Measurements from ENCODE around the gene RFC1.
"Not testable (repeated sequence)": the region's sequence is repeated elsewhere in the genome, so short reads cannot be mapped to it uniquely, and the experiment has no call there.

RFC1 gene

DNA sequence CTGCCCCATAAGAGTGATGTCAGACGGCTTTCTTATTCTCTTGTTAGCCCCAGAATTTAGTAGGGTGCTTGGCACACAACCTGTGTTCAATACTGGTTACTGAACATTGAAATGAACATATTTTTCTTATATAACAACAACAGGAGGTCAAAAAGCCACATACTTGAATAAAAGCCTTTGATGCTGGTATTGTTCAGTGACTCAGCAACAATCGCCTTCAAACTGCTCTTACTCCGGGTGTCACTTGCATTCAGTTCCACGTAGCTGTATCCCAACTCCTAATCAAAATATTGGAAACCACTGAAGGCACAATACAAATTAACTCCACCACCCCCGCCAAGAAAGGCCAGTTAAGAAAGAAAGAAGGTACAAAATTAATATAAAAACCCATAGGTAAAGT, 61.5 kb downstream of the RFC1 start:
- DNase-seq: no peak

DNA sequence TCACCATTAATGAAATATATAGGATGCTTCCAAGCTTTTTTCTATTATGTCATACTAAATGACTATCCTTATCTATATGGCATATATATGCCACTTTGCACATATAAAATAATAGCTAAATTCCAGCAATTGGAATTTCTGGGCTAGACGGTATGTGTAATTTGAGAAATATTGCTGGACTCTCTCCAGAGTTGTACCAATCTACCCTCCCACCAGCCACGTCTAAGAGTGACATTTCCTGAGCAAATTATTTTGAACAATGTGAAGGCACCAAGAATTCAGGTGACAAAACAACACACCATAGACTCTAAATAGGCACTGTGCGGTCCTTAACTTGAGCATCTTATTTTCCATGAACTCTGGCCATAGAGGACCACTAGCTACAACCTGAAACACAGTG, 62.3 kb downstream of the RFC1 start:
- DNase-seq: no peak

DNA sequence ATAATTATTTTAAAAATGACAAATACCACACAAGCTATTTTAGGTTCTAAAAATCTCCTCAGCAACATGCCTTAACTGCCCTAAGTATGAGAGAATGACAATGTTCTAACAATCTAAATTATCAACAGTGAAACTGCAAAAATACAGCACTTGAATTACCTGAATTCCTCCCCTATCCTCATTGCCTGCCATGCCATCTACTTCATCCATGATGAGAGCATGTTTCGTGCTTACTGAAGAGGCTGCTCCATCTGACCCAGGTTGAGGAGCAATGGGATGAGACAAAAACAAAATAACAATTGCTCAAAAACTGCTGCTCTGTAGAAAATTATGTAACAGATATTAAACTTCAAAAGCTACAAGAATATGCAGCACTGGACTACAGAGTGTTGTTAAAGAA, 63.3 kb downstream of the RFC1 start:
- DNase-seq: no peak

DNA sequence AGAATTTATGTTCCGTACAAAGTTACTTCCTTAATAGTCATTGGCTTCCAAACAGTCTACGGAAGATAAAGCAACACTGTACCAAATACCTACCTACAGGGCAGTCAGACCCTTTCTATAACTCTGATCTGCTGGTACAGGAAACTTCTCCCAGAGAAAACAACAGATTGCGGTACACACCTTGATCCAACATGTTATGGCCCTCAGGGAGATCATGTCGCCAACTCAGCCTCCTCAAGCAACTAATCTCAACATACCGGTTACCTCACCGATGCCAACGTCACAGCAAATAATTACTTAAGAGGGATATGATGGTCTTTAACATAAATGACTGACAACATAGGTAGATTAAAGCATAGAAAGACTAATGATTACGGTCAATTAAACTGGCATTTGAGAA, 70.4 kb downstream of the RFC1 start:
- DNase-seq: no peak

DNA sequence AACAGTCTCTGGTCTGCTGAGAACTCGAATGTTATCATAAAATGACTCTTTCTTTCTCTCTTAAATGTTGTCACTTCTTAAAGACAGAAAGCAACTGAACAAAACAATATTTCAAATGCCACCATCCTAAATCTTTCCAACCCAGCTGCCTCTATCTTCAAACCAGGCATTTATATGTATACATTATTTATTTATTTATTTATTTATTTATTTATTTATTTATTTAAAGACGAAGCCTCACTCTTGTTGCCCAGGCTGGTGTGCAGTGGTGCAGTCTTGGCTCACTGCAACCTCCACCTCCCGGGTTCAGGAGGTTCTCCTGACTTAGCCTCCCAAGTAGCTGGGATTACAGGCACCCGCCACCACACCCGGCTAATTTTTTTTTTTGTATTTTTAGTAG, 73.7 kb downstream of the RFC1 start:
- DNase-seq: not testable (repeated sequence)

DNA sequence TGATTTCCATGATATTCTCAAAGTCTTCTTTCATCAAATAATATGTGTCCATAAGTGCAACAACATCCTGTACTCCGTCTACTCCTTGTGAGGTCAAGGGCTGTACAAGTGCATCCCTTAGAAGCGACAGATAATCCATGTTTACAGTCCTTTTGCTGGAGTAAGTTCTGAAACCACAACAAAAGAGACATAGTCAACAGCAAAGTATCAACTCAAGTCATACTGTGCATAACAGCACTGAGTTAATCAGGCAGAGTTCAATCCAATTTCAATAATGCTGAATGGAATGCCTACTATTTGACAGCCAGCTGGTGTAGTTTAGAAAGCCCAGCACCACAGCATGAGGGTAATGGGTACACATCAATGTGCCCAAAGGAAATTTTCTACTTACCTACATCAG, 74.5 kb downstream of the RFC1 start:
- DNase-seq: no peak

DNA sequence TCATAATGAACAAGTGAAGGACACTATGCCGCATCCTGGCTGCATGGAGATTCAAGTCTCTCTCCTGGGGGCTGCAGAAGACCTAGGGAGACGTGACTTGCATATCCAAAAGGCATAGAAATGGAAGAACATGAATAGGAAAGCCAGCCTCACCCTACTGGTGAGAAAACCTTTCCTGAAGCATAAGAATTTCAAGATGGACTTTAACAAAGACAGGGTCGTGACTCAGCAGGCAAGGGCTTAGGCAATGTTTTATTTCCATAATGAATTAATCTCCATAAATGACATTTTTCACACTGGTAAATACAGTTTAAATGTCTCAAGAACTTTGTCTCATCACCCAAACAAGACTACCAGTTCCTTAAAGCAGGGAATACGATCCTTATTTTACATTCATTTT, 78.9 kb downstream of the RFC1 start:
- no peak for DNase-seq

DNA sequence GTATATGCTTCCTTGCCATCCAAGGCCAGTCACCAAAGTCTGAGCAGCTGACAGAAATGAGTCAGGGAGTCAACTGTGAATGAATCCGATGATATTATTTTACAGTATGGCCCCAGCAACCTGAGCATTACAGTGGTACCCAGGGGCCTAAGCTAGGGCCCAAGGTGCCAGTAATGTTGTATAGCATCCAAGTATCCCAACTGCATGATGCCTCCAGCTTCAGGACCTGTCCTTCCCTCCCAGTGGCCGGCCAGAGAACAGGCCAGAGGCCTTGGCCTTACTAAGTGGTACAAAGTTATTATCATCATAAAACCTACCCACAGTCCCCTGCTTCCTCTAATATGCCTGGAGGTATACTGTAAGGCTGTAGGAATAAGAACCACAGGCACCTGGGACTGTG, 79.9 kb downstream of the RFC1 start:
- DNase-seq: no peak

DNA sequence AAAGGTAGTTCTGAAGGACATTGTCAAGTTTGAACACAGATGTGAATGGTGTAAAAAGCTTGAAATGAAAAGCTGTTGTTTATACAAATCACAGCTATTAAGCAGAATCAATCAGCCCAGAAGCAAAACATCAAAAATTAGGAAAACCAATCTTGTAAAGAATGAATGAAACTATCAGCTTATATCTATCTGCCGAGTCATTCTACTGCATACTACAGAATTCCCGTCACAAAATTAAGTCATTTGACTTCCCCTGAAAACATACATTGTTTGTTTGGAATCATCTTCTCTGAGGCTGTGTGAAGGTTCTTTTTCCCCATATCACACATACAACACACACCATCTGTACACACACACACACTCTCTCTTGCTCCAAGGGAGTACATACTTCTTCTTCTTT, 80.3 kb downstream of the RFC1 start:
- DNase-seq: no peak

DNA sequence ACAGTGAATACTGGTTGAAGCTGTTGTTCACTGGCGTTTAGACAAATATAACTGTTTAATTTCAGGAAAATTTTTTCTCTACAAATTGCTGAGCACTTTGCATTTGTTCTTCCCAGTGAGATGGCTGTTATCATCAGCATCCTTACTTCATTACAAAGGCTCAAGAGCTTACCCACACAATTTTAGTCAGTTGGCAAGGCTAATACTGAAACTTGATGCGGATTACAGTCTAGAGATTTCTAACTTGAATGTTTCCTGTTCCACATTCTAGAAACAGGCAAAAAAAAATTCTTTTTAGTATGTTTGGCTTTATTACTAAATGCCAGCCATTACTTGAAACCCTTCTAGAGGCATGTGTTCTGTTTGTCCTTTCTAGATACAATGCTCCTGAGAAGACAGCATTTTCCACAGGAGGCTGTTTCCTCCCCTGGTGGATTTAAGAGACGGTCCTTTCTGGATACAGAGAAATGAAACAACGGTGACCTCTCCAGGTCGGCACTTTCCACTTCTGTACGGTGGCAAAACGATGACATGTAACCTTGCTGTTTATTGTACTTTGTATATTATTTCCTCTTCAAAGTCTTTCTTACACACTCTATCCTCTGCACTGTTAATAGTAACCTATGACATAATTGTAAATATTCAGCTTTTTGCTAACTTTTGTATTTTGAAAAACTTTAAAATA, 80.9 kb downstream of the RFC1 start:
- no peak for DNase-seq

DNA sequence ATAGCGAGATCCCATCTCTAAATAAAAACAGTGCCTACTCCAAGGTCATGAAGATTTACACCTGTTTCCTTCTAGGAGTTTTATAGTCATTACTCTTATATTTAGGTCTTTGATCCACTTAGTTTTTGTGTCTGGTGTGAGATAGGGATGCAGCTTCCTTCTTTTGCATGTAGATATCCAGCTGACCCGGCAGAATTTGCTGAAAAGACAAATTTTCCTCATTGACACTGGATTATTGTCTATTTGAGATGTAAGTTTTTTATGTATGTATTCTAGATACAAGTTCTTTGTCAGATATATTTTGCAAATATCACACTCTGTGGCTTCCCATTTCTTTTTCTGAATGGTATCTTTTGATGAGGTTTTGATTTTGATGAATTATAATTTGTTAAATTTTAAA, 85.4 kb downstream of the RFC1 start:
- no peak for DNase-seq

DNA sequence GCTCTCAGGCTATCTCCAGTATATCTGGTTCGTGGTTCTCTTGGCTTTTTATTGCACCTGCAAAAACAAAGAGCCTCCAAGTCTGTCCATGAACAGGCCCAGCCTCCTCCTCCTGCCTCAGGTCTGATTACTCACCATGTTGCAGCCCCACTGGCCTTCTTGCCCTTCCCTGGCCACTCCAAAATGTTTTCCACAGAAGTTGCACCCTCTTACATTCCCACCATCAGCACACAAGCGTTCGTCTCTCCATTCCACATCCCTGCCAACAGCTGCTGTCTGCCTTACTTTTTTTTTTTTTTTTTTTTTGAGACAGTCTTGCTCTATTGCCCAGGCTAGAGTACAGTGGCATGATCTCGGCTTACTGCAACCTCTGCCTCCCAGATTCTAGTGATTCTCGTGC, 86.7 kb downstream of the RFC1 start:
- no peak for DNase-seq

DNA sequence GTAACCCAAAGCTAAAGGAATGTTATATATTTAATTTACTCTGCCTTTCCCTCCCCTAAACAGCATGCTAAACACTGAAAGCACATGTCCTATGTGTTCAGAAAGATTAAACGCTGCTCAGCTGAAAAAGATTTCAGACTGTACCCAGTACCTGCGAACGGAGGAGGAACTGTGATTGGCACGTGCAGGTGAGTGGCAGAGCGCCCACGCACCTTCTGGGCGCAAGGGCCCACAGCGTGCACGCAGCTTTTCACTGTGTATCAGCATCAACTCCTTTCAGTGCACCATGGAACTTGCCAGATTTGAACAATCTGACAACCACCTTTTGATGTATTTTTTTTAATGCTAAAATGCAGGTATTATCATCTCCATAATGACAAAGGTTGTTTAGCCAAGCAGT, 87.7 kb downstream of the RFC1 start:
- no peak for DNase-seq

DNA sequence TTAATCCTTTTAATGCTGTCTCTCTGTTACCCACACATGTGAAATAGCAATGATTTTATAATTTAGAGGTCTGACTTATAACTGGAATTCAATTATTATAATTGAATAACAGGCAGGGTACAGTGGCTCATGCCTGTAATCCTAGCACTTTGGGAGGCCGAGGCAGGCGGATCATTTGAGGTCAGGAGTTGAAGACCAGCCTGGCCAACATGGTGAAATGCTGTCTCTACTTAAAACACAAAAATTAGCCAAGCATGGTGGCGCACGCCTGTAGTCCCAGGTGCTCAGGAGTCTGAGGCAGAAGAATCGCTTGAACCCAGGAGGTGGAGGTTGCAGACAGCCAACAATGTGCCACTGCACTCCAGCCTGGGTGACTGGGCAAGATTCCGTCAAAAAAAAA, 88.5 kb downstream of the RFC1 start:
- DNase-seq: not testable (repeated sequence)

DNA sequence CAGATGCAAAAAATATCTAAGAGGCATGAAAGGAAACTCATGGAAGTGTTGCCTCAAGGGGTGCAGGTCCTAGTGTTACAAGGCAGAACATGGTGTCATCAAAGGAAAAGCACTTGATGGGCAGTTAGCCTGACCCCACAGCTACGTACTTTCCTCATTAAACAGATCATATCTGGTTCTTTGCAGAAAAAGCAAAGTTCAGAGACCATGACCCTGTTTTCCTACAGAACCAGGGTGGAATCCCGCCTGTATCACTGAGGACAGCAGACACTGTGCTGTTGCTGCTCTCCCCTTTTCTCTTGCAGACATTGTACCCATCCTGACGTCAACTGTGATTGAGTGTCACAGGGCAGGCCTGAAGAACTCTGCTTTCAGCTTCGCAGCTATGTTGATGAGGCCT, 91.7 kb downstream of the RFC1 start:
- DNase-seq: no peak

DNA sequence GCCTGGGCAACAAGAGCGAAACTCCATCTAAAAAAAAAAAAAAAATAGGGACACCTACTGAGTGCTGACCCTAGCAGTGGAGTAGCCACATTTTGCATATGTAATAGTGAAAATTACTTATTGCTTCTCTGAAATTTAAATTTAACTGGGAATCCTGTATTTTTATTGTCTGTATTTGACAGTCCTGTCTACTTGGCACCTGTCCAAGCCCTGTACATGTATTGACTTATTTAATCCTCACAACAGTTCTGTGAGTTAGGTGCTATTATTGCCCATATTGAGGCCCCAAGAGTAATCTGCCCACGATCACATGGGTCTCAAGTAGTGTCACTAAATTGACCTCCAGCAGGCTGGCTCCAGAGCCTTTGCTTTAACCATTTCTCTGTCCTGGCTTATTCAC, 102.3 kb downstream of the RFC1 start:
- no peak for DNase-seq

DNA sequence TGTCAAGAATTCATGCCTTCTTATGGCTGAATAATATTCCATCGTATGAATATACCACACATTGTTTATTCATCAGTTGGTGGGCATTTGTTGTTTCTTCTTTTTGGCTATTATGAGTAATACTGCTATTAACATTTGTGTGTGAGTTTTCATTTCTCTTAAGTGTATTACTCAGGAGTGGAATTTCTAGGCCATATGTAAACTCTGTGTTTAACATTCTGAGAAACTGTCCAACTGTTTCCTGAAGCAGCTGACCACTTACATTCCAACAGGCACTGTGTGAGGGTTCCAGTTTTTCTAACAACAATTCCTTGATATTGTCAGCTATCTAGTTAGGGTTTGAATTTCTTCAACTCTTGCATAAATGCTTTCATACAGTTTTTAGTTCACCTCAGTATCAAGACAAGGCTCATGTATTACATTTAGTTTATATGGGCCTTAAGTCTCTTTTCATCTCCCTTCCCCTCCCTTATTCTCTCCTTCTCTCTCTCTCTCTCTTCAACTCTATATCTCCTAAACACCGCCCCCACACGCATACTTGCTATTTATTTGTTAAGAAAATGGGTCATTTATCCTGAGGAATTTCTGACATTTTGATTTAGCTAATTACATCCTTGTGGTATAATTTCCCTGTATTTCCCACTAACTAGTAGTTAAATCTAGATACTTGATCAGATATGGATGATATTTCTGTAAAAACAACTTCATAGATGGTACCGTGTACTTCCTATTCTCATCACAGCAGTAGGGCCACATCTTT, 106.4 kb downstream of the RFC1 start:
- no peak for DNase-seq

DNA sequence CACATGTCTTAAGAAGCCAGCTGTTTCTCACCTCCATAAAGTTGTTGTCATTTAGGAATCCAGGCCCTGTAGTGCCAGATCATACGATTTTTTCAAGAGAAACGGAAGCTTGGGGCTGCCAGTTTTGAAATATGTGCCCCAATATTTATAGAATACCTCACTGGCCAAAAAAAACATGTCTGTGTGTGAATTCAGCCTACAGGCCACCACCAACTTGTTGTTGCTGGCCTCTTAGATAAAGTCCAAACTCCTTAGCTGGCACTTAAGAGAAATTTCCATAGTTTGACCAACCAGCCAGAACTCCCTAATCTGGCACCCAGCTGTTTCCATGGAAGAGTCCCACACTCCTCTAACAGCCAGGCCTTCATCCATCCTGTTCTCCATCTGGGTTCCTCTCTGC, 109.7 kb downstream of the RFC1 start:
- DNase-seq: no peak

DNA sequence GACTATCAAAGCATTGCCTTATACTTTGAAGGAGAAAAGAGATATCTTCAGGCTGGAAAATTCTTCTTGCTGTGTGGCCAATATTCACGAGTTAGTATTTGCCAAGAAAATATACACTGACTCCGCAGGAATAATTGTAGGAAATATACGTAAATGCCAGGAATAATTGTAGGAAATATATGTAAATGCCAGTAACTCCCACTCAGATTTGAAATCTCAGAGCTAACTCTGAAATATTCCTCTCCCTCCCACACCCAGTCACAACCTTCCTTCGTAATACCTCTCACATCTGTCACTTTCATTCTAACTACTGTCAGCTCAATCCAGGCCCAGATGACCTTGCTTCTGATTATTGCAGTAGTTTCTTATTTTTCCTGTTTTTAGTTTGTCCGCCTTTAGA, 110.3 kb downstream of the RFC1 start:
- no peak for DNase-seq

DNA sequence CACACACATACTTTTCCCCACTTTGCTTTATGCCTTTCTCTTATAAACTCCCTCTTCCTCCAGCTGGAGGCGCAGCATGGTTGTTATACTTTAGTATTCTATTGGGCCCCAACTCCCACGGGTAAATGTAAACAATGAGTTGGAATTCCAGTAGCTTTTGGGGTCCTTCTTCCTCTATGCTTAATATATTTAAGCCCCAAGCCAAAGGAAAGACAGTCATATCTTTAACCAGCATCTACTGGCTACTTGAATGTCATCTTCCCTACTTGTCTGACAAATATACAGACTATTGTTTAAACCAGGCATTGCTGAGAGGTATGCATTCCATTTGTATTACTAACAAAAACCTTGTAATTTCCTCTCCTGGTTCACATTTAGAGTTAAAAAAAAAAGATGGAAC, 110.9 kb downstream of the RFC1 start:
- no peak for DNase-seq

DNA sequence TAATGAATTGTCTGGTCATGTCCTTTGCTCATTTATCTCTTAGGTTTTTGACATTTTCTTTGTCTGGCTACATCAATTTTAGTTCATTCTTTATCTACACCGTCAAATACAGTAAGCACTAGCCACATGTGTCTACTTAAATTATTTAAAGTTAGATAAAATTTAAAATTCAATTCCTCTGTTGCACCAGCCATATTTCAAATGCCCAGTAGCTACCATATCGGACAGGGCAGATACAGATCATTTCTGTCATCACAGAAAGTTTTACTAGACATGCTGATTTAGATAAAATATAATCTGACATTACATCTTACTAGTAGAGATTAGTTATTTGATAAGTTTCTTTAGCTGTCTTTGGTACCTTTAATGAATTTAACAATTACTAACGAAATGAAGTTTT, 122.7 kb downstream of the RFC1 start:
- no peak for DNase-seq

Measured in effector CD8-positive, alpha-beta T cell (primary cell).